ENCODE measurements around the gene PCDHB10. TPM values are rescaled to one million over a fixed set of nuclear protein-coding genes. Genes with fewer than 3 reads are reported as not detected.
A peak's percentile ranks its signal among the peaks of the same experiment; 100 is the strongest.
"Not testable (repeated sequence)": the region's sequence is repeated elsewhere in the genome, so short reads cannot be mapped to it uniquely, and the experiment has no call there.

PCDHB10 gene
- total RNA-seq, 2 experiments from 2014 or later: not detected

GRCh38 chr5:141208478-141208877, 16.3 kb downstream of the PCDHB10 start, which contains the start of gene PCDHB12:
PCDHB12 (plus strand) TSS chr5:141208719; CDS start chr5:141208908, 189 bp downstream.
- Histone ChIP-seq H3K4me2 (ENCODE audit: low read length) (no peak within 1 kb of the TSS), H3K27ac (ENCODE audit: low read depth, low read length, poor library complexity, severe bottlenecking) (no peak within 1 kb of the TSS), H3K4me3 (ENCODE audit: low read depth, low read length, poor library complexity, severe bottlenecking) (no peak within 1 kb of the TSS), H2AFZ (ENCODE audit: low read length) (no peak within 1 kb of the TSS), H3K9me3 (ENCODE audit: low read length) (no peaks in the 10 kb centered on the region), H3K36me3 (ENCODE audit: insufficient read depth, low read length) (no peaks in the 10 kb centered on the region), H3K9me2 (ENCODE audit: insufficient read depth, low read length) (no peaks in the 10 kb centered on the region), H4K20me1 (ENCODE audit: insufficient read depth, low read length) (no peaks in the 10 kb centered on the region), H3K79me2 (ENCODE audit: insufficient read depth, low read depth, low read length) (no peaks in the 10 kb centered on the region), H3K4me1 (ENCODE audit: insufficient read depth, low read length, poor library complexity, severe bottlenecking) (no peaks in the 10 kb centered on the region)
- CTCF ChIA-PET (ENCODE audit: unreplicated experiment): no interaction called here
- POLR2A ChIA-PET: no interaction called here
- no peak for TF ChIP-seq EZH2phosphoT487 (IDR thresholded peaks at IDR 0.05; ENCODE audit: borderline replicate concordance, low read depth, low read length)
- TF ChIP-seq CTCF (conservative IDR thresholded peaks at IDR 0.05; ENCODE audit: low read length): peak; percentile 78
- intact Hi-C loops (cut with micrococcal nuclease; ENCODE audit: unreplicated experiment): no loop called here
- BruUV-seq (replicated peaks): no TSS peak
- peak; percentile 19 for DNase-seq (ENCODE audit: low spot score)

- H3K9me3 ChIP-seq (ENCODE audit: low read length); H3K4me1 ChIP-seq (ENCODE audit: insufficient read depth, low read length, poor library complexity, severe bottlenecking); POLR2A ChIA-PET; CTCF ChIA-PET (ENCODE audit: unreplicated experiment); H3K27ac ChIP-seq (ENCODE audit: low read depth, low read length, poor library complexity, severe bottlenecking); DNase-seq (ENCODE audit: low spot score); H3K4me2 ChIP-seq (ENCODE audit: low read length); H3K79me2 ChIP-seq (ENCODE audit: insufficient read depth, low read depth, low read length); BruUV-seq (replicated peaks); H3K4me3 ChIP-seq (ENCODE audit: low read depth, low read length, poor library complexity, severe bottlenecking); H3K36me3 ChIP-seq (ENCODE audit: insufficient read depth, low read length); H3K9me2 ChIP-seq (ENCODE audit: insufficient read depth, low read length); H4K20me1 ChIP-seq (ENCODE audit: insufficient read depth, low read length); H2AFZ ChIP-seq (ENCODE audit: low read length): not testable (repeated sequence)
- intact Hi-C loops (cut with micrococcal nuclease; ENCODE audit: unreplicated experiment): loop anchor here (10.0 kb wide), 1 partner anchor 355 kb away; no protein-coding TSS in a partner anchor
Observed at GRCh38 chr5:141210281-141210680, 18.1 kb downstream of the PCDHB10 start.

GRCh38 chr5:141210849-141211248, 18.7 kb downstream of the PCDHB10 start:
- H3K27ac ChIP-seq (ENCODE audit: low read depth, low read length, poor library complexity, severe bottlenecking); BruUV-seq (replicated peaks); CTCF ChIA-PET (ENCODE audit: unreplicated experiment); H2AFZ ChIP-seq (ENCODE audit: low read length); H3K79me2 ChIP-seq (ENCODE audit: insufficient read depth, low read depth, low read length); H3K9me2 ChIP-seq (ENCODE audit: insufficient read depth, low read length); H3K9me3 ChIP-seq (ENCODE audit: low read length); H4K20me1 ChIP-seq (ENCODE audit: insufficient read depth, low read length); H3K4me3 ChIP-seq (ENCODE audit: low read depth, low read length, poor library complexity, severe bottlenecking); H3K36me3 ChIP-seq (ENCODE audit: insufficient read depth, low read length); POLR2A ChIA-PET; DNase-seq (ENCODE audit: low spot score); H3K4me2 ChIP-seq (ENCODE audit: low read length); H3K4me1 ChIP-seq (ENCODE audit: insufficient read depth, low read length, poor library complexity, severe bottlenecking): not testable (repeated sequence)
- intact Hi-C loops (cut with micrococcal nuclease; ENCODE audit: unreplicated experiment): loop anchor here (10.0 kb wide), 1 partner anchor 354 kb away; no protein-coding TSS in a partner anchor

Data from OCI-LY7 (cell line).